ENCODE results near the gene PPP2R5C.
A peak's percentile ranks its signal among the peaks of the same experiment; 100 is the strongest.

The PPP2R5C gene

GRCh38 chr14:101758913-101759593, 2.5 kb upstream of the PPP2R5C start:
- no peaks in the 10 kb centered on the region for H3K9me3 Mint-ChIP-seq
- peaks cover 36% of the 10 kb centered on the region for H3K4me1 Mint-ChIP-seq
- peaks cover 21% of the 10 kb centered on the region for H3K36me3 Mint-ChIP-seq
- DNase-seq (ENCODE audit: low spot score in 2 of 2) (no peak), ATAC-seq (no peak)
- no peak overlapping the region for H3K4me3 Mint-ChIP-seq
- no peak overlapping the region for H3K27ac Mint-ChIP-seq

GRCh38 chr14:101760138-101761011, 1.1 kb upstream of the PPP2R5C start:
- H3K4me3 Mint-ChIP-seq, result peak overlapping the region; percentile 77
- no peaks in the 10 kb centered on the region for H3K9me3 Mint-ChIP-seq
- H3K4me1 Mint-ChIP-seq, result peaks cover 49% of the 10 kb centered on the region
- H3K27ac Mint-ChIP-seq, result no peak overlapping the region
- ATAC-seq, result peak; percentile 68
- DNase-seq (ENCODE audit: low spot score in 2 of 2), result peak; percentile 77 to 92
- peaks cover 34% of the 10 kb centered on the region for H3K36me3 Mint-ChIP-seq

GRCh38 chr14:101761881-101762529, 496 bp downstream of the PPP2R5C start:
- Mint-ChIP-seq H3K9me3 (no peaks in the 10 kb centered on the region), H3K36me3 (peaks cover 45% of the 10 kb centered on the region), H3K27ac (peak overlapping the region; percentile 71), H3K4me3 (peak overlapping the region; percentile 77), H3K4me1 (peaks cover 60% of the 10 kb centered on the region)
- ATAC-seq (peak; percentile 31), DNase-seq (ENCODE audit: low spot score in 2 of 2) (peak; percentile 36 to 78)

GRCh38 chr14:101762530-101763101, 1.1 kb downstream of the PPP2R5C start:
- H3K9me3 Mint-ChIP-seq, result no peaks in the 10 kb centered on the region
- DNase-seq (ENCODE audit: low spot score in 2 of 2) (no peak), ATAC-seq (no peak)
- peak overlapping the region; percentile 77 for H3K4me3 Mint-ChIP-seq
- peaks cover 55% of the 10 kb centered on the region for H3K4me1 Mint-ChIP-seq
- peaks cover 51% of the 10 kb centered on the region for H3K36me3 Mint-ChIP-seq
- H3K27ac Mint-ChIP-seq, result peak overlapping the region; percentile 71

DNA sequence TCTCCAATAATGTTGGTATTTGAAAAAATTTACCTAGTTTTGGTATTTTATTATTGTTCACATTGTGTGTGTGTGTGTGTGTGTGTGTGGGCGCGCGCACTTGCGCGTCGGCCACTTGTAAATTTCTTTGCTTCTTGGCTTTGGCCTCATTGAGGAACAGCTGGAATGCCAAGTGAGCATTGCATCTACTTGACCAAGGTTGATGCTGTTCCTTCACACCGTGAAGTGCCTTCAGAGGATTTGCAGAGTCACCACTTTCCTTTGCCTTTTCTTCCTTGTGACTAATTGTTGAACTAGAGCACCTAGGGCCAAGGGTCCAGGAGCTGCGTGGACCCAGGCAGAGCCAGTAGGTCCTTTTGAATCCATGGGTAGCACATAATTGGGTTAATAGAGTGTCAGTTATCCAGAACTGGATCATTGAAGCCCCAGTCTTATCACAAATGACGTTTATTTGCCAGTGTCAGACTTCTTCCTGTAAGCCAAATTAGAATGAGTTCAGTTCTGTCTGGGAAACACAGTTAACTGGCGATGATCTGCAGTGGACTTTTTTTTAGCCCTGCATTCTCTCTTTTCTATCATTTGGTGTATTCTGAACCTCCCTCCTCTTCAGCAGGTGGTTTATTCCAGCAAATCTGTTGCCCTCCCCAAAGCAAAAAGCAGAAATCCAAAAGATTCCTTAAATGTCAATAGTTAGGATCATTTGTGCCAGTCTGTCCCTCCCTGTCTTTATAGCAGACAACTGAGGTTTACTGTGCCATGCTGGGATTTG, 2.6 kb downstream of the PPP2R5C start:
- H3K4me1 Mint-ChIP-seq, result peaks cover 56% of the 10 kb centered on the region
- ATAC-seq (no peak), DNase-seq (ENCODE audit: low spot score in 2 of 2) (no peak)
- peak overlapping the region; percentile 77 for H3K4me3 Mint-ChIP-seq
- H3K36me3 Mint-ChIP-seq, result peaks cover 61% of the 10 kb centered on the region
- peak overlapping the region; percentile 7 for H3K27ac Mint-ChIP-seq
- no peaks in the 10 kb centered on the region for H3K9me3 Mint-ChIP-seq

DNA sequence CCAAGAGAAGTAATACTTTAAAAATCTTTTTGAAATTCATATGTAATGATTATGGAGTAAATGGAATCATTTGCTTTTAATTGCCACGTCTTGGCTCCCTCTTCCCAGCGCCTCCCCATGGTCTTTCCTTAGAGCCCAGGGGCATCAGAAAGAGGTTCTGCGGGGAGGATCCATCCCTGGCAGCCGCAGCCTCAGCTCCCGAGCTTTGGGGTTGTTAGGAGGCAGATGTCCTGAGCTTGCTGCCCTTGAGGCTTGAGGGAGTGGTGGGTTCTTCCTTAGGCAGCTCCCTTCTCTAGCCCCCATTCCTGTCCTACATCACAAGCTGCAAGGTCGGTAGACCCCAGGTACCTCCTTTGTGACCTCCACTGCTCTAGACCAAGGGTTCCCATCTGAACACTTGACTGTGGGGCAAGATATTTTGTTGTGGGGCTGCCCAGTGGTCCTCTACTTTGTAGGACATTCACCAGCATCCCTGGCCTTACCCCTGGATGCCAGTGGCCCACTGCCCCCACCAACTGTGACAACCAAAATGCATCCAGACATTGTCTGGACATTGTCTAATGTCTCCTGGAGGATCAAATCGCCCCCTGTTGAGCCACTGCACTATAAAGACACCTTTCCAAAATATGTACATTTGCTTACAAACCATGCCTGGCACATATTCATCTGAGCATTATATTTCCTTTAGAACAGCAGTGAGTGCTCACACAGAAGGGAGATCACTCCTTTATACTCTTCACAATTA, 6.3 kb downstream of the PPP2R5C start:
- Mint-ChIP-seq H3K4me1 (peaks cover 62% of the 10 kb centered on the region), H3K27ac (peak overlapping the region; percentile 87), H3K9me3 (no peaks in the 10 kb centered on the region), H3K4me3 (no peak overlapping the region), H3K36me3 (peaks cover 64% of the 10 kb centered on the region)
- peak in 1 of 2 donors; percentile 45 for DNase-seq (ENCODE audit: low spot score in 2 of 2)
- no peak for ATAC-seq

GRCh38 chr14:101770183-101770582, 8.7 kb downstream of the PPP2R5C start:
- no peak for ATAC-seq
- DNase-seq (ENCODE audit: low spot score in 2 of 2), result no peak
- Mint-ChIP-seq H3K27ac (peak overlapping the region; percentile 10), H3K4me3 (no peak overlapping the region), H3K36me3 (peaks cover 40% of the 10 kb centered on the region), H3K9me3 (no peaks in the 10 kb centered on the region), H3K4me1 (peaks cover 62% of the 10 kb centered on the region)

DNA sequence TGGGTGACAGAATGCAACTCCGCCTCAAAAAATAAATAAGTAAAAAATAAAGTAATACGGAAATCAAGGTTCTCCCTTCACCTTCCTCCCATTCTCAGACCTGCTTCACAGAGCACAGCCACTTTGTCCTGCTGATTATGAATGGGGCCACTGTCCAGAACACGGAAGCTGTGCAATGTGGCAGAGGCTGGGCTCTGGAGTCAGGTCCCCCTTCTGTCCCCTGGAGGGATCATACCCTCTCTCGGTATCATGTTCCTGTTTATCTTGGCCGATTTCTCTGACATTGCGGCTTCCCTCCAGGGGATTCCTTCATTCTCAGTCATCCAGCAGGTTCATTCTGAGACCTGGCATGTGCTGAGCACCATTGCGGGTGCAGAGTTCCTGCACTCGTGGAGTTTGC, 11.3 kb downstream of the PPP2R5C start:
- Mint-ChIP-seq H3K36me3 (peaks cover 14% of the 10 kb centered on the region), H3K4me3 (no peak overlapping the region), H3K9me3 (no peaks in the 10 kb centered on the region), H3K4me1 (peaks cover 56% of the 10 kb centered on the region), H3K27ac (peak overlapping the region; percentile 55)
- no peak for ATAC-seq
- no peak for DNase-seq (ENCODE audit: low spot score in 2 of 2)

DNA sequence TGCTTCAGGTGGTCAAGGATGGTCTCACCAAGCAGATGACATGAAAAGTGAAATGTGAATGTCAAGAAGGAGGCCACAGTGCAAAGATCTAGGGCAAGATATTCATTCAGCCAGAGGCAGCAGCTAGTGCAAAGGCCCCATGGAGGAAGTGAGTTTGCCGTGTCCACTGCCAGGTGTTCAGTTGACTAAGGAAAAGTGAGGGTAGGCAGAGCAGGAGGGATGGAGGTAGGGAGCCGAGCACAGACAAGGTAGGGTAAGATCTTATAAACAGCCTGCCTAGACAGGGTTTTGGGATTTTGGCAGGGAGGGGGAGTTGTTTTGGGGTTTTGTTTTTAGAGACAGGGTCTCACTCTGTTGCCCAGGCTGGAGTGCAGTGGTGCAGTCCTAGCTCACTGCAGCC, 11.9 kb downstream of the PPP2R5C start:
- DNase-seq (ENCODE audit: low spot score in 2 of 2) (no peak), ATAC-seq (no peak)
- Mint-ChIP-seq H3K36me3 (peaks cover 8% of the 10 kb centered on the region), H3K9me3 (no peaks in the 10 kb centered on the region), H3K27ac (peak overlapping the region; percentile 55), H3K4me1 (peaks cover 53% of the 10 kb centered on the region), H3K4me3 (no peak overlapping the region)

GRCh38 chr14:101774006-101774795, 12.7 kb downstream of the PPP2R5C start:
- Mint-ChIP-seq H3K27ac (peak overlapping the region; percentile 64), H3K4me1 (peaks cover 61% of the 10 kb centered on the region), H3K36me3 (peaks cover 6% of the 10 kb centered on the region), H3K9me3 (no peaks in the 10 kb centered on the region), H3K4me3 (no peak overlapping the region)
- ATAC-seq (no peak), DNase-seq (ENCODE audit: low spot score in 2 of 2) (no peak)

- no peak for DNase-seq (ENCODE audit: low spot score in 2 of 2)
- peak overlapping the region; percentile 64 for H3K27ac Mint-ChIP-seq
- peaks cover 67% of the 10 kb centered on the region for H3K4me1 Mint-ChIP-seq
- no peaks in the 10 kb centered on the region for H3K9me3 Mint-ChIP-seq
- H3K36me3 Mint-ChIP-seq, result peaks cover 6% of the 10 kb centered on the region
- no peak for ATAC-seq
- no peak overlapping the region for H3K4me3 Mint-ChIP-seq
Observed at GRCh38 chr14:101774814-101775213, 13.3 kb downstream of the PPP2R5C start.

- no peak overlapping the region for H3K4me3 Mint-ChIP-seq
- H3K9me3 Mint-ChIP-seq, result no peaks in the 10 kb centered on the region
- no peak for DNase-seq (ENCODE audit: low spot score in 2 of 2)
- H3K4me1 Mint-ChIP-seq, result peaks cover 71% of the 10 kb centered on the region
- peaks cover 6% of the 10 kb centered on the region for H3K36me3 Mint-ChIP-seq
- no peak for ATAC-seq
- no peak overlapping the region for H3K27ac Mint-ChIP-seq
Observed at GRCh38 chr14:101775826-101776225, 14.3 kb downstream of the PPP2R5C start.

DNA sequence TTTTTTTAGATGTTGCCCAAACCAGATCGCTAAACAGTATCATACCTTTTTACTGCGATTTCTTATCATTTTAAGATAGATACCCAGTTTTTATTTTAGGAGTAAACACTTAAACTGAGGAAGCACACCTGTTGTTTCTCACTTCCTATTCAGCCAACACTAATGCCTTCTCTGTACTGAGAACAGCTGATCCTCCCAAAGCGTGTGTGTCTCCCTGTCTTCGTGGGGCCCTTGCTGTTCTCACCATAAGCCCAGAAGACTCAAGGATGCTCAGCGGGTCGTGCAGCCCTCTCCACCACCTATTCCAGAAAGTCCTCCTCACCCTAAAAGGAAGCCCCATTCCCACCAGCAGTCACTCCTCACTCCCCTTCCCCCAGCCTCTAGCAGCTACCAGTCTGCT, 14.8 kb downstream of the PPP2R5C start:
- Mint-ChIP-seq H3K36me3 (peaks cover 6% of the 10 kb centered on the region), H3K27ac (peak overlapping the region; percentile 3), H3K4me3 (no peak overlapping the region), H3K9me3 (no peaks in the 10 kb centered on the region), H3K4me1 (peaks cover 67% of the 10 kb centered on the region)
- no peak for DNase-seq (ENCODE audit: low spot score in 2 of 2)
- ATAC-seq, result no peak
